Measurements from ENCODE around the gene CENPC. TPM values are rescaled to one million over a fixed set of nuclear protein-coding genes. Genes with fewer than 3 reads are reported as not detected.

CENPC gene
- polyA plus RNA-seq, 1 donor from 2014 or later = 9.5 TPM

- Histone ChIP-seq H3F3A (ENCODE audit: insufficient read depth, low read length, poor library complexity, severe bottlenecking) (no peaks in the 10 kb centered on the region), H3K4me2 (ENCODE audit: low read length) (no peak overlapping the region), H3K9ac (ENCODE audit: low read length) (no peak overlapping the region), H3K36me3 (ENCODE audit: insufficient read depth, low read length) (no peaks in the 10 kb centered on the region), H3K27me3 (ENCODE audit: insufficient read depth, low read depth, low read length) (no peaks in the 10 kb centered on the region), H3K9me3 (ENCODE audit: low read length) (no peaks in the 10 kb centered on the region), H3K79me2 (replicated peaks; ENCODE audit: insufficient read depth, low read length) (no peaks in the 10 kb centered on the region), H3K4me3 (ENCODE audit: low read length) (no peak overlapping the region), H3K9me2 (ENCODE audit: insufficient read depth, low read length) (no peaks in the 10 kb centered on the region), H4K20me1 (ENCODE audit: insufficient read depth) (no peaks in the 10 kb centered on the region), H3K27ac (ENCODE audit: low read length) (no peak overlapping the region), H2AFZ (ENCODE audit: low read depth, low read length) (no peak overlapping the region)
- TF ChIP-seq EZH2 (IDR thresholded peaks at IDR 0.05; ENCODE audit: borderline replicate concordance, insufficient read depth, low read length, poor library complexity, severe bottlenecking) (no peak), POLR2AphosphoS5 (IDR thresholded peaks at IDR 0.05) (no peak), TAF1 (IDR thresholded peaks at IDR 0.05; ENCODE audit: low read depth) (no peak), SMC3 (conservative IDR thresholded peaks at IDR 0.05; ENCODE audit: poor library complexity) (no peak), EP300 (conservative IDR thresholded peaks at IDR 0.05; ENCODE audit: poor library complexity, severe bottlenecking) (no peak), MXI1 (conservative IDR thresholded peaks at IDR 0.05; ENCODE audit: poor library complexity, severe bottlenecking) (no peak), RAD21 (conservative IDR thresholded peaks at IDR 0.05) (no peak), CTCF (IDR thresholded peaks at IDR 0.05; ENCODE audit: poor library complexity, severe bottlenecking) (no peak)
- TF ChIP-seq, protein P1, sequence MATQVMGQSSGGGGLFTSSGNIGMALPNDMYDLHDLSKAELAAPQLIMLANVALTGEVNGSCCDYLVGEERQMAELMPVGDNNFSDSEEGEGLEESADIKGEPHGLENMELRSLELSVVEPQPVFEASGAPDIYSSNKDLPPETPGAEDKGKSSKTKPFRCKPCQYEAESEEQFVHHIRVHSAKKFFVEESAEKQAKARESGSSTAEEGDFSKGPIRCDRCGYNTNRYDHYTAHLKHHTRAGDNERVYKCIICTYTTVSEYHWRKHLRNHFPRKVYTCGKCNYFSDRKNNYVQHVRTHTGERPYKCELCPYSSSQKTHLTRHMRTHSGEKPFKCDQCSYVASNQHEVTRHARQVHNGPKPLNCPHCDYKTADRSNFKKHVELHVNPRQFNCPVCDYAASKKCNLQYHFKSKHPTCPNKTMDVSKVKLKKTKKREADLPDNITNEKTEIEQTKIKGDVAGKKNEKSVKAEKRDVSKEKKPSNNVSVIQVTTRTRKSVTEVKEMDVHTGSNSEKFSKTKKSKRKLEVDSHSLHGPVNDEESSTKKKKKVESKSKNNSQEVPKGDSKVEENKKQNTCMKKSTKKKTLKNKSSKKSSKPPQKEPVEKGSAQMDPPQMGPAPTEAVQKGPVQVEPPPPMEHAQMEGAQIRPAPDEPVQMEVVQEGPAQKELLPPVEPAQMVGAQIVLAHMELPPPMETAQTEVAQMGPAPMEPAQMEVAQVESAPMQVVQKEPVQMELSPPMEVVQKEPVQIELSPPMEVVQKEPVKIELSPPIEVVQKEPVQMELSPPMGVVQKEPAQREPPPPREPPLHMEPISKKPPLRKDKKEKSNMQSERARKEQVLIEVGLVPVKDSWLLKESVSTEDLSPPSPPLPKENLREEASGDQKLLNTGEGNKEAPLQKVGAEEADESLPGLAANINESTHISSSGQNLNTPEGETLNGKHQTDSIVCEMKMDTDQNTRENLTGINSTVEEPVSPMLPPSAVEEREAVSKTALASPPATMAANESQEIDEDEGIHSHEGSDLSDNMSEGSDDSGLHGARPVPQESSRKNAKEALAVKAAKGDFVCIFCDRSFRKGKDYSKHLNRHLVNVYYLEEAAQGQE (IDR thresholded peaks at IDR 0.05; ENCODE audit: borderline replicate concordance) = no peak
Observed at GRCh38 chr4:67575232-67576058, 30.1 kb upstream of the CENPC start.

DNA sequence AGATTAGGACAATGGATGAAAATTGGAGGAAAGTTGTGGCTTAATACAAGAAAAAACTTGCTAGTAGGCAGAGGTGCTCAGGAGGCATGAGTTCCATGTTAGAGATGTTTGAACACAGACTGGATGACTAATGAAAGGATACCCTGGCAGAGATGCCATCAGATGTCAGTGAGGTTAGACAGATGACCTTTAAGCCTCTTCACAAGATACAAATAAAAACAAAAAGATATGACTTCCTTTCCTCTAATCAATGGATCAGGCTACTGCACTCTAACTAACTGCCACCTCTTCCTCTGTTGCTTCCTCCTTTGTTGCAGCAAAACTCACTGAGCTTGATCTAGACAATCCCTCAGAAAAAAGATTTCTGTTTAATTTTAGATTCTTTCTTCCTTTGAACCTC is 27.9 kb upstream of the CENPC start:
- H2AFZ ChIP-seq (ENCODE audit: low read depth, low read length) = no peak overlapping the region

More for the DNA sequence above, 27.9 kb upstream of the CENPC start:
- no peak for TF ChIP-seq MXI1 (conservative IDR thresholded peaks at IDR 0.05; ENCODE audit: poor library complexity, severe bottlenecking)
- TF ChIP-seq TAF1 (IDR thresholded peaks at IDR 0.05; ENCODE audit: low read depth) = no peak
- TF ChIP-seq, protein P1 (IDR thresholded peaks at IDR 0.05; ENCODE audit: borderline replicate concordance) = no peak
- TF ChIP-seq CTCF (IDR thresholded peaks at IDR 0.05; ENCODE audit: poor library complexity, severe bottlenecking) = no peak
- TF ChIP-seq EP300 (conservative IDR thresholded peaks at IDR 0.05; ENCODE audit: poor library complexity, severe bottlenecking) = no peak
- TF ChIP-seq POLR2AphosphoS5 (IDR thresholded peaks at IDR 0.05) = no peak
- no peak for TF ChIP-seq SMC3 (conservative IDR thresholded peaks at IDR 0.05; ENCODE audit: poor library complexity)
- no peak for TF ChIP-seq EZH2 (IDR thresholded peaks at IDR 0.05; ENCODE audit: borderline replicate concordance, insufficient read depth, low read length, poor library complexity, severe bottlenecking)
- no peak for TF ChIP-seq RAD21 (conservative IDR thresholded peaks at IDR 0.05)
- no peak overlapping the region for H3K4me2 ChIP-seq (ENCODE audit: low read length)
- H3K36me3 ChIP-seq (ENCODE audit: insufficient read depth, low read length) = no peaks in the 10 kb centered on the region
- no peaks in the 10 kb centered on the region for H3K79me2 ChIP-seq (replicated peaks; ENCODE audit: insufficient read depth, low read length)
- no peaks in the 10 kb centered on the region for H3K9me2 ChIP-seq (ENCODE audit: insufficient read depth, low read length)
- H4K20me1 ChIP-seq (ENCODE audit: insufficient read depth) = no peaks in the 10 kb centered on the region
- no peak overlapping the region for H3K27ac ChIP-seq (ENCODE audit: low read length)
- no peak overlapping the region for H3K4me3 ChIP-seq (ENCODE audit: low read length)
- H3K9ac ChIP-seq (ENCODE audit: low read length) = no peak overlapping the region
- H3K27me3 ChIP-seq (ENCODE audit: insufficient read depth, low read depth, low read length) = no peaks in the 10 kb centered on the region
- no peaks in the 10 kb centered on the region for H3K9me3 ChIP-seq (ENCODE audit: low read length)
- no peaks in the 10 kb centered on the region for H3F3A ChIP-seq (ENCODE audit: insufficient read depth, low read length, poor library complexity, severe bottlenecking)
